Loucy (cell line): ENCODE results near the gene SLC4A5.

ENCODE experiments used
- H2AFZ ChIP-seq: fragments of 200-600 bp; sonication (generic); 2 replicates; pipeline ENCODE4 v1.6.0; 2016; ENCODE audit warnings: antibody characterized with exemption, mild to moderate bottlenecking, low read length, moderate library complexity
- H3F3A ChIP-seq: fragments of 200-600 bp; 2 replicates; pipeline ENCODE4 v1.6.0; 2016; ENCODE audit warnings: antibody characterized with exemption, low read depth, mild to moderate bottlenecking
- H3K27me3 ChIP-seq: fragments of 200-600 bp; sonication (generic); 2 replicates; pipeline ENCODE4 v1.6.1; 2014; ENCODE audit warnings: low read length, mild to moderate bottlenecking; ENCODE audit not compliant: insufficient read depth, poor library complexity, severe bottlenecking
- H3K36me3 ChIP-seq: fragments of 200-600 bp; sonication (generic); 2 replicates; pipeline ENCODE4 v1.6.1; 2016; ENCODE audit warnings: low read length; ENCODE audit not compliant: insufficient read depth
- H3K4me1 ChIP-seq: fragments of 200-600 bp; sonication (generic); 2 replicates; pipeline ENCODE4 v1.5.1; 2014; ENCODE audit warnings: low read length, mild to moderate bottlenecking; ENCODE audit not compliant: insufficient read depth, poor library complexity, severe bottlenecking
- H3K4me2 ChIP-seq: fragments of 200-600 bp; sonication (generic); 2 replicates; pipeline ENCODE4 v1.6.0; 2014; ENCODE audit warnings: antibody characterized with exemption, low read length, low read depth, mild to moderate bottlenecking; ENCODE audit not compliant: poor library complexity, severe bottlenecking
- H3K4me3 ChIP-seq: fragments of 200-600 bp; sonication (generic); 2 replicates; pipeline ENCODE4 v1.5.1; 2014; ENCODE audit warnings: low read length, mild to moderate bottlenecking, mixed read lengths; ENCODE audit not compliant: poor library complexity, severe bottlenecking
- H3K79me2 ChIP-seq: fragments of 200-600 bp; sonication (generic); 2 replicates; pipeline ENCODE4 v1.6.1; 2014; ENCODE audit warnings: low read length; ENCODE audit not compliant: insufficient read depth
- H3K9ac ChIP-seq: fragments of 200-600 bp; sonication (generic); 2 replicates; pipeline ENCODE4 v1.6.0; 2014; ENCODE audit warnings: mild to moderate bottlenecking, low read depth, low read length, moderate library complexity; ENCODE audit not compliant: poor library complexity, severe bottlenecking
- H3K9me2 ChIP-seq: fragments of 200-600 bp; sonication (generic); replicated peaks from 2 replicates; pipeline ENCODE4 v1.6.1; 2016; ENCODE audit warnings: low read depth, low read length, mixed read lengths
- H3K9me3 ChIP-seq: fragments of 200-600 bp; sonication (generic); 2 replicates; pipeline ENCODE4 v1.6.1; 2014; ENCODE audit warnings: mild to moderate bottlenecking, antibody characterized with exemption, low read length, low read depth; ENCODE audit not compliant: insufficient read depth
- H4K20me1 ChIP-seq: fragments of 200-600 bp; sonication (generic); 2 replicates; pipeline ENCODE4 v1.6.0; 2014; ENCODE audit warnings: antibody characterized with exemption, low read length, mild to moderate bottlenecking; ENCODE audit not compliant: insufficient read depth, poor library complexity, severe bottlenecking
- CTCF ChIP-seq: fragments of 200-600 bp; sonication (generic); conservative IDR thresholded peaks from 2 replicates; pipeline ENCODE4 v1.5.1; 2014; ENCODE audit warnings: mild to moderate bottlenecking, antibody characterized with exemption, low read length
- EZH2phosphoT487 ChIP-seq: fragments of 200-600 bp; IDR thresholded peaks from 2 replicates; pipeline ENCODE4 v1.6.1; 2018; ENCODE audit warnings: antibody characterized with exemption, mild to moderate bottlenecking, moderate library complexity, borderline replicate concordance

SLC4A5 gene

GRCh38 chr2:74259191-74259590 is 84.0 kb downstream of the SLC4A5 start:
- Histone ChIP-seq H3F3A (no peaks in the 10 kb centered on the region), H3K9me2 (no peaks in the 10 kb centered on the region), H3K9ac (no peak overlapping the region), H4K20me1 (no peaks in the 10 kb centered on the region), H3K27me3 (no peaks in the 10 kb centered on the region), H3K79me2 (no peaks in the 10 kb centered on the region), H3K9me3 (no peaks in the 10 kb centered on the region), H3K4me3 (no peak overlapping the region), H2AFZ (no peak overlapping the region), H3K4me1 (no peaks in the 10 kb centered on the region), H3K4me2 (no peak overlapping the region), H3K36me3 (no peaks in the 10 kb centered on the region)
- TF ChIP-seq CTCF (no peak), EZH2phosphoT487 (no peak)

- Histone ChIP-seq H3K4me3 (no peak overlapping the region), H3K4me1 (no peaks in the 10 kb centered on the region), H3K79me2 (no peaks in the 10 kb centered on the region), H3K27me3 (no peaks in the 10 kb centered on the region), H3K9me2 (no peaks in the 10 kb centered on the region), H3F3A (no peaks in the 10 kb centered on the region), H3K9ac (no peak overlapping the region), H2AFZ (no peak overlapping the region), H3K9me3 (no peaks in the 10 kb centered on the region), H3K36me3 (no peaks in the 10 kb centered on the region), H3K4me2 (no peak overlapping the region), H4K20me1 (no peaks in the 10 kb centered on the region)
- TF ChIP-seq EZH2phosphoT487, result no peak
- TF ChIP-seq CTCF, result no peak
Measured at GRCh38 chr2:74255660-74256213, 87.5 kb downstream of the SLC4A5 start.

GRCh38 chr2:74253971-74254310 is 89.3 kb downstream of the SLC4A5 start:
- H2AFZ ChIP-seq, result no peak overlapping the region
- H3K9me3 ChIP-seq, result no peaks in the 10 kb centered on the region
- H3K4me3 ChIP-seq, result no peak overlapping the region
- H3K36me3 ChIP-seq, result no peaks in the 10 kb centered on the region
- H3K79me2 ChIP-seq, result no peaks in the 10 kb centered on the region
- no peaks in the 10 kb centered on the region for H4K20me1 ChIP-seq
- no peaks in the 10 kb centered on the region for H3K27me3 ChIP-seq
- no peak overlapping the region for H3K4me2 ChIP-seq
- no peak overlapping the region for H3K9ac ChIP-seq
- TF ChIP-seq CTCF (no peak), EZH2phosphoT487 (no peak)
- H3K4me1 ChIP-seq, result no peaks in the 10 kb centered on the region
- no peaks in the 10 kb centered on the region for H3K9me2 ChIP-seq
- no peaks in the 10 kb centered on the region for H3F3A ChIP-seq
